HG02588 (cell line): Measurements from ENCODE around the gene ANKRD40.
"Not testable (repeated sequence)": the region's sequence is repeated elsewhere in the genome, so short reads cannot be mapped to it uniquely, and the experiment has no call there.

Experiments used
- ATAC-seq: cut with Tn5 transposase; IDR thresholded peaks from one replicate; pipeline ENCODE4 v1.9.1; 2021; ENCODE audit warnings: mild to moderate bottlenecking, moderate library complexity; ENCODE audit not compliant: unreplicated experiment

The ANKRD40 gene

GRCh38 chr17:50687200-50688066 lies 20.3 kb downstream of the ANKRD40 start:
- ATAC-seq = no peak

GRCh38 chr17:50686494-50687199 lies 21.1 kb downstream of the ANKRD40 start:
- ATAC-seq = no peak

GRCh38 chr17:50685691-50686493 lies 21.8 kb downstream of the ANKRD40 start:
- ATAC-seq = no peak

DNA sequence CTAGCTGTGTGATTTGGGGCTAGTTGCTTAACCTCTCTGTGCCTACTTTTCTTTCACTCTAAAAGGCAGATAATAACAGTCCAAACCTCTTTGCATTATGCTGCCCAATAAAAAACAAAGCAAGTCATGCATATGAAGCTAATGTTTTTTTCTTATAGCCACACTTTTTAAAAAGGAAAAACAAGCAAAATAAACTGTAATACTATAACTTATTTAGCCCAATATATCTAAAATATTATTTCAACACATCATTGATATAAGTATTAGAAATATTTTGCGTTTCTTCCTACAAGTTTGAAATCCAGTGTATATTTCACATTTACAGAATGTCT lies 22.4 kb downstream of the ANKRD40 start:
- ATAC-seq = no peak

DNA sequence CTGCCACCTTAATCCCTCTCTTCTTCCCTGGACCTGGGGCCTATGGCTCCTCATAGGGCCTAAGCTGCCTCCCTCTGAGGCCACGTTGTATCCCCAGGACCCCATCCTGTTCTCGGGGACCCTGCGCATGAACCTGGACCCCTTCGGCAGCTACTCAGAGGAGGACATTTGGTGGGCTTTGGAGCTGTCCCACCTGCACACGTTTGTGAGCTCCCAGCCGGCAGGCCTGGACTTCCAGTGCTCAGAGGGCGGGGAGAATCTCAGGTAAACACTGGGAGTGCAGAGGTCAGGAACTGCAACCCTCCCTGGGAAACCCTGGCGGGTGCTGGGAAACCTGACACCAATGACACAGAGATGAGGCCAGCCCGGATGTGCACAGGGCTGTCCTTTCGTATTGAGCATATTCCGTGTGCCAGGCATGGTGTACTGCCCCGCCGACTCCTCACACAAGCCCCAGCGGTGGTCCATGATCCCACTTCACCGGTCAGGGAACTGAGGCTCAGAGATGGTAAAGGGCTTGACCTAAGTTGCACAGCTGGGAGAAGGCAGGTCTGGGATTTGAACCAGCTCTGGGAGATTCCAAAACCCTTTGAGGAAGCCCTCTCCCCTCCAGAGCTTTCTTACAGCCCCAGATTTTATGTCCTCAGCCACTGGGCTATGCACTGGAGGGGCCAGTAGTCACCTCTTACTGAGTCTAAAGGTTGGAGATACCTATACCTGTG lies 22.9 kb downstream of the ANKRD40 start:
- no peak for ATAC-seq

DNA sequence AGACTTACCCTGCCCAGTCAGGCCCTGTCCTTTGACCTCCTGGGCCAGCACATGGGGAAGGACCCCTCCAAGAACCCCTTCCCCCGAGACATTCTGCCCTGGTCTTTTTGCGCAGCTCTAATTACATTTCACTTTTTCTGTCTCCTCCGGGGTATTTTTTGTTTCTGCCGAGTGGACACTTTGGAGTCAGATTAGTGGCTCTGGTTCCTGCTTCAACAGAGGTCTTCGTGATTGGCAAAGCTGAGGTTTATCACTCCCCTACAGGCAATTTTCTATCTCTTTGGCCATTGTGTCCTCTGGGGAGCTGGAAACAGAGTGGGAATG lies 23.5 kb downstream of the ANKRD40 start:
- no peak for ATAC-seq

GRCh38 chr17:50683434-50684287 lies 24.1 kb downstream of the ANKRD40 start:
- ATAC-seq = no peak

- no peak for ATAC-seq
Observed at GRCh38 chr17:50682938-50683337, 24.8 kb downstream of the ANKRD40 start.

- no peak for ATAC-seq
Observed at GRCh38 chr17:50682441-50682840, 25.3 kb downstream of the ANKRD40 start.

DNA sequence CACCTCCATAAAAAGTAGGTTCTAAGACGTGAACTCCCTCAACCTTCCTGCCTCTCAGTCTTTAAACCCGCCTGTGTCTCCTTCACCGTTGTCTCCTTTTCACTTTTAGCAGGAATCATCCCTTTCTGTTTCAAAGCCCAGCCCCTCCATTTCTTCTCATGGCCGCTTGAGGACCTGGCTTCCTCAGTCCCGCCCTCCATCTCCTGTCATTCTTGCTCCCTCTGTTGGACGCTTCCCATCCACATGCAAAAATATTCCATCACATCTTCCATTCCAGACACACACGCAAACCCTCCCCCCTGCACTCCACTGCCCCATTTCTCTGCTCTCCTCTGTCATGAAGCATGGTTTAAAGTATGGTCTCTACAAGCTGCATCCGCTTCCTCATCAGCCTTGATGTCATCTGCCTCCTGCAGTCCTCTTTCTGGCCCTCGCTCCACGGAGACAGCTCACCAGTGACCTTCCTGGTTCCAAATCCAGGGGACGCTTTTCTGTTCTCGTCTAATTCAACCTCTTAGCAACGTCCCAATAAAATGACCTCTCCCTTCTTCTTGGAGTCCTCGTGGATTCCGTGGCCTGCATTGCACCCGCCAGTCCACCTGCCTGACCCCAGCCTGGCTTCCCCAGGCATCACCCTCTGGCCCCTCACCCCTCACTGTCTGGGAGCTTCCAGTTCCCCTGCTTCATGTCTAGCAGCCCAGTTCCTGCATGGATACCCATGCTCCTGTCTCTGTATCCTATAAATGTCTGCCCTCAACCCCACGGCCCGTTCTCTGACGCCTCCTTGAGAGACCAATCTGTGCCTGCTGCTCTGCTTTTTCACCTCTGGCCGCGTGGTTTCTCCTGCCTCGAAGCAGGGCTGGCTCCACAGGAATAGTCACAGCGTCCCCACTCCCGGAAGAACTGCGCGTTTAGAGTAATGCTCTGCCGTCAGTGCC lies 26.2 kb downstream of the ANKRD40 start:
- ATAC-seq = no peak

DNA sequence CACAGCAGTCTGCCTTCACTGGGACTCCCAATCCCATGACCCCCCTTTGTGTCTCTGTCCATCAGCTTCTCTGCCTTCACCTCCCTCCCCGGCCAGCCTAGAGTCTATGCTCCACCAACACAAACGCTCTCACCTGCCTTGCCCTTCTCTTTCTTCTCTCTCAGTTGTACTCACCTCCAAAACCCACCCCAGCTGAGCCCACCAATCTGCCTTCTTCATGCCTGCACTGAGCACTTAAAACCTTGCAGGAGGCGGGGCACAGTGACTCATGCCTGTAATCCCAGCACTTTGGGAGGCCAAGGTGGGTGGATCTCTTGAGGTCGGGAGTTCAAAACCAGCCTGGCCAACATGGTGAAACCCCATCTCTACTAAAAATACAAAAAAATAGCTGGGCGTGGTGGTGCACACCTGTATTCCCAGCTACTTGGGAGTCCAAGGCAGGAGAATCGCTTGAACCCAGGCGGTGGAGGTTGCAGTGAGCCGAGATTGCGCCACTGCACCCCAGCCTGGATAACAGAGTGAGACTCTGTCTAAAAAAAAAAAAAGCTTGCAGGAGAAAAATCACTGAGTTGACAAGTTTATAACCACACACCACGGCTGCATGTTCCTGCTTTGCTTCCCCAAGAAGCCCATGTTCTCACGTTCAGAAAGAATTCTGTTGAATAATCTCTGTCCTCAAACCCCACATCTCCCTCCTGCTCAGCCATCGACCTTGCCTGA lies 27.0 kb downstream of the ANKRD40 start:
- ATAC-seq = not testable (repeated sequence)

DNA sequence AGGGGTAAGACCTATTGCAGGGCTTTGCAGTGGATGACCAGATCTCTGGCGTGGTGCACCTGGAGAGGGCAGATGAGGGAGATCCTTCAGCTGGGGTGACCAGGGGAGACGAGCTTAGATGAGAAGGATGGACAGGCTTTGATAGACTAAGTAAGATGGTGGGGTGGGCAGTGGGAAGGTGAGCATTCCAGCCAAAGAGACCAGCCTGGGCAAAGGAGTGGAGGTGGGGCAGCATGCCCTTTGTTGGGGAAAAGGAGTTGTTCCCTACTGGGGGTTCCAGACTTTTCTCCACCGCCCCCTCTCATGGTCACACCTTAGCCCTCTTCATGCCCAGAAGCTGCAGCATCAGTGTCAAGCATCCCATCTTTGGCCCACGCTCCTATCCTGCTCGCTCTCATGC lies 27.6 kb downstream of the ANKRD40 start:
- no peak for ATAC-seq

DNA sequence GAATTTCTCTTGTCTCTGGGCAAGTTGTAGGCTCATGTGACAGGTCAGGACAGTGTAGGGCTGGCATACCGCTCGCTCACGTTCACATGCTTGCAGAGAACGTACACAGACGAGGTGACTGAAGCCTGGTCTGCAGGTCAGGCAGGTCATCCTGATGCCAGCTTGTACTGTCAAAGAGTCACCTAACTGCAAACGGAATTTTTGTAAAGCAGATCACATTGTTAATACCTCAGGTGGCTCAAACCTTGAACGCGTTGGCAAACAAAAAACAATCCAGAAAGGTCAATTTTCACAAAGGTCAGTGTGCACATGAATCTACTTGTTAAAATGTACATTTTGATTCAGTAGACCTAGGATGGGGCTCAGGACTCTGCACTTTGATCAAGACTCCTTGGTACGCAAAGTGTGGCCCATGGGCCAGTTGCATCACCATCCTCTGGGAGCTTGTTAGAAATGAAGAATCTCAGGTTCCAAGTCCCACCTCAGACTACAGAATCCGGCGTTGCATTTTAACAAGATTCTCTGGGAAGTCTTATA lies 28.6 kb downstream of the ANKRD40 start:
- ATAC-seq = no peak

DNA sequence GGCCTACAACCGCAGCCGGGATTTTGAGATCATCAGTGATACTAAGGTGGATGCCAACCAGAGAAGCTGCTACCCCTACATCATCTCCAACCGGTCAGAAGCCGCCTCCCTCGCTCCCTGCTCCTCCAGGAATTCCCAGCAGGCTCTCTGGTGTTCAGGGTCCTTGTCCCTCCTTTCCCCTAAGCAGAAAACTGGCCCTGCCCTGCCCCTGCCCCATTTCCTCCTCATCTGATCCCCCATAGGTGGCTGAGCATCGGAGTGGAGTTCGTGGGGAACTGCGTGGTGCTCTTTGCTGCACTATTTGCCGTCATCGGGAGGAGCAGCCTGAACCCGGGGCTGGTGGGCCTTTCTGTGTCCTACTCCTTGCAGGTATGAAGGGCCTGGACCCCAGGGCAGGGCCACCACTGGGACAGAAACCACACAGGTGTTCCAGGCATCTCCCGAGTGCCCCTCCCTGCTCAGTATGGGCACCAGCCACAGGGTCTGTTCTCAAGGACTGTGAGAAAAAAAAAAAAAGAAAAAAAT lies 29.8 kb downstream of the ANKRD40 start:
- no peak for ATAC-seq

GRCh38 chr17:50676065-50676975 lies 31.4 kb downstream of the ANKRD40 start:
- ATAC-seq = no peak

GRCh38 chr17:50675627-50676026 lies 32.1 kb downstream of the ANKRD40 start:
- no peak for ATAC-seq

DNA sequence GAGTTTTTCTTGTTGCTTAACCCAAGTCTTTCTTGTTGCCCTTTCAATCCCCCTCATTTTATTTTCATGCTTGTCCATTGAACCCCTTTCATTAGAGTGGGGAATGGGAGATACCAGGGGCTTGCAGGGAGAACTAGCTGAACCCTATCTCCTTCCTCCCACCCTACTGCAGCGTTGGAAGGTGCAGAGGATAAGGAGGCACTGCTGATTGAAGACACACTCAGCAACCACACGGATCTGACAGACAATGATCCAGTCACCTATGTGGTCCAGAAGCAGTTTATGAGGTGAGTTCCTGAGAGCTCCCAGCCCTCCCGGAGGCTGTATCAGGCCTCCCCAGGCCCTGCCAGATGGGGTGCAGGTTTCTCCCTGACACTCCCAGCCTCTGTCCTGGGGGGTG lies 32.5 kb downstream of the ANKRD40 start:
- no peak for ATAC-seq
